Trophoblast cell (in vitro differentiated cells and primary cell): ENCODE results near the gene NEU3.

Experiments used
- DNase-seq, 2 donors: peaks; one replicate each; pipeline ENCODE4 v3.0.0-alpha.2; 2016
- H2AFZ ChIP-seq: 2 replicates; pipeline ENCODE4 v1.6.1; 2013; ENCODE audit warnings: low read length, moderate library complexity, mild to moderate bottlenecking; ENCODE audit not compliant: insufficient read depth, poor library complexity
- H2AK5ac ChIP-seq: 2 replicates; pipeline ENCODE4 v1.6.1; 2013; ENCODE audit warnings: mild to moderate bottlenecking, low read length
- H2BK120ac ChIP-seq: 2 replicates; pipeline ENCODE4 v1.6.1; 2013; ENCODE audit warnings: low read length, mild to moderate bottlenecking, moderate library complexity; ENCODE audit not compliant: insufficient read depth, poor library complexity
- H2BK12ac ChIP-seq: 2 replicates; pipeline ENCODE4 v1.6.1; 2013; ENCODE audit warnings: mild to moderate bottlenecking, low read length, moderate library complexity
- H2BK5ac ChIP-seq: 2 replicates; pipeline ENCODE4 v1.6.1; 2013; ENCODE audit warnings: low read length, low read depth, moderate library complexity, mild to moderate bottlenecking; ENCODE audit not compliant: poor library complexity
- H3K14ac ChIP-seq: 2 replicates; pipeline ENCODE4 v1.6.1; 2013; ENCODE audit warnings: mild to moderate bottlenecking, low read length
- H3K18ac ChIP-seq: 2 replicates; pipeline ENCODE4 v1.6.1; 2013; ENCODE audit warnings: mild to moderate bottlenecking, low read length
- H3K23ac ChIP-seq: 2 replicates; pipeline ENCODE4 v1.6.1; 2013; ENCODE audit warnings: low read length
- H3K27ac ChIP-seq: 2 replicates; pipeline ENCODE4 v1.5.1; 2013; ENCODE audit warnings: low read depth, mild to moderate bottlenecking, inconsistent platforms, low read length, moderate library complexity
- H3K27me3 ChIP-seq: 2 replicates; pipeline ENCODE4 v1.6.1; 2013; ENCODE audit warnings: inconsistent platforms, mild to moderate bottlenecking, low read length, moderate library complexity; ENCODE audit not compliant: insufficient read depth
- H3K36me3 ChIP-seq, 2 experiments: 1 replicate in 1 of 2; 2 replicates in 1 of 2; pipeline ENCODE4 v1.6.1; 2013; ENCODE audit warnings: low read length in 2 of 2, mild to moderate bottlenecking in 2 of 2, moderate library complexity in 1 of 2; ENCODE audit not compliant: insufficient read depth in 2 of 2, control insufficient read depth in 1 of 2
- H3K4ac ChIP-seq: 2 replicates; pipeline ENCODE4 v1.6.1; 2013; ENCODE audit warnings: low read depth, mild to moderate bottlenecking, low read length, moderate library complexity
- H3K4me1 ChIP-seq, 2 experiments: 1 replicate in 1 of 2; 2 replicates in 1 of 2; pipeline ENCODE4 v1.6.1; 2013; ENCODE audit warnings: low read length in 2 of 2, mild to moderate bottlenecking in 2 of 2, moderate library complexity in 1 of 2; ENCODE audit not compliant: insufficient read depth in 2 of 2, control insufficient read depth in 1 of 2
- H3K4me2 ChIP-seq: 2 replicates; pipeline ENCODE4 v1.6.1; 2013; ENCODE audit warnings: inconsistent platforms, mild to moderate bottlenecking, low read length, moderate library complexity
- H3K4me3 ChIP-seq: 2 replicates; pipeline ENCODE4 v1.5.1; 2013; ENCODE audit warnings: mild to moderate bottlenecking, low read depth, low read length, inconsistent platforms
- H3K79me1 ChIP-seq: one replicate; pipeline ENCODE4 v1.6.1; 2013; ENCODE audit warnings: low read length
- H3K79me2 ChIP-seq: 2 replicates; pipeline ENCODE4 v1.6.1; 2013; ENCODE audit warnings: low read length, mild to moderate bottlenecking; ENCODE audit not compliant: control insufficient read depth, insufficient read depth, poor library complexity
- H3K9ac ChIP-seq: 2 replicates; pipeline ENCODE4 v1.6.1; 2013; ENCODE audit warnings: mild to moderate bottlenecking, low read length
- H3K9me3 ChIP-seq: 2 replicates; pipeline ENCODE4 v1.6.1; 2013; ENCODE audit warnings: low read depth, mild to moderate bottlenecking, control low read depth, inconsistent platforms, low read length; ENCODE audit not compliant: insufficient read depth
- H4K12ac ChIP-seq: 2 replicates; pipeline ENCODE4 v1.6.1; 2013; ENCODE audit warnings: low read depth, mild to moderate bottlenecking, low read length, moderate library complexity
- H4K8ac ChIP-seq: 2 replicates; pipeline ENCODE4 v1.6.1; 2013; ENCODE audit warnings: low read depth, mild to moderate bottlenecking, low read length, moderate library complexity
- H4K91ac ChIP-seq: one replicate; pipeline ENCODE4 v1.6.1; 2013; ENCODE audit warnings: low read depth, mild to moderate bottlenecking, low read length, moderate library complexity
- WGBS: extraction: QIAGEN DNeasy Blood & Tissue Kit; methylation state at CpG from one replicate; pipeline ENCODE4 v1.1.7; 2013; ENCODE audit warnings: missing lambda C conversion rate; ENCODE audit not compliant: insufficient read length, insufficient coverage; ENCODE audit errors: extremely low coverage; 5-methylcytosine and 5-hydroxymethylcytosine counted together

Gene NEU3

GRCh38 chr11:75055511-75055910, 66.8 kb downstream of the NEU3 start:
- Histone ChIP-seq H3K4me1 (no peaks in the 10 kb centered on the region), H2AFZ (no peak overlapping the region), H3K9me3 (peaks cover 3% of the 10 kb centered on the region), H3K23ac (no peak overlapping the region), H3K4me2 (no peak overlapping the region), H3K14ac (no peak overlapping the region), H3K79me2 (no peaks in the 10 kb centered on the region), H2BK12ac (no peak overlapping the region), H4K8ac (no peak overlapping the region), H4K91ac (no peak overlapping the region), H3K9ac (no peak overlapping the region), H3K4me3 (no peak overlapping the region), H3K36me3 (no peaks in the 10 kb centered on the region), H2BK120ac (no peak overlapping the region), H3K4ac (no peak overlapping the region), H3K79me1 (peaks cover 1% of the 10 kb centered on the region), H3K18ac (no peak overlapping the region), H2AK5ac (no peak overlapping the region), H3K27me3 (no peaks in the 10 kb centered on the region), H3K27ac (no peak overlapping the region), H2BK5ac (no peak overlapping the region), H4K12ac (no peak overlapping the region)
- peak; percentile 74 to 90 for DNase-seq
- no CpG with 5 or more reads among the region's 6 CpGs for WGBS

GRCh38 chr11:75056814-75057213, 68.1 kb downstream of the NEU3 start:
- WGBS: no CpG with 5 or more reads among the region's 3 CpGs

GRCh38 chr11:75059299-75059698, 70.6 kb downstream of the NEU3 start:
- Histone ChIP-seq H3K4me1 (no peaks in the 10 kb centered on the region), H3K23ac (no peak overlapping the region), H2BK12ac (no peak overlapping the region), H3K4me3 (no peak overlapping the region), H3K27me3 (no peaks in the 10 kb centered on the region), H3K9me3 (no peaks in the 10 kb centered on the region), H4K8ac (no peak overlapping the region), H3K4me2 (no peak overlapping the region), H2AK5ac (no peak overlapping the region), H2BK5ac (no peak overlapping the region), H2AFZ (no peak overlapping the region), H3K18ac (no peak overlapping the region), H3K9ac (no peak overlapping the region), H3K4ac (no peak overlapping the region), H3K14ac (no peak overlapping the region), H3K27ac (no peak overlapping the region), H3K79me2 (no peaks in the 10 kb centered on the region), H4K12ac (no peak overlapping the region), H4K91ac (no peak overlapping the region), H3K79me1 (peaks cover 1% of the 10 kb centered on the region), H3K36me3 (no peaks in the 10 kb centered on the region), H2BK120ac (no peak overlapping the region)
- DNase-seq: no peak

More at GRCh38 chr11:75056814-75057213, 68.1 kb downstream of the NEU3 start:
- no peaks in the 10 kb centered on the region for H3K79me2 ChIP-seq
- no peak overlapping the region for H3K27ac ChIP-seq
- H3K36me3 ChIP-seq: no peaks in the 10 kb centered on the region
- H2BK120ac ChIP-seq: no peak overlapping the region
- no peaks in the 10 kb centered on the region for H3K9me3 ChIP-seq
- H3K4ac ChIP-seq: no peak overlapping the region
- no peaks in the 10 kb centered on the region for H3K4me1 ChIP-seq
- no peak overlapping the region for H3K4me2 ChIP-seq
- H2AK5ac ChIP-seq: no peak overlapping the region
- peaks cover 1% of the 10 kb centered on the region for H3K79me1 ChIP-seq
- no peak overlapping the region for H3K9ac ChIP-seq
- H3K27me3 ChIP-seq: no peaks in the 10 kb centered on the region
- no peak overlapping the region for H2AFZ ChIP-seq
- H2BK12ac ChIP-seq: no peak overlapping the region
- no peak overlapping the region for H4K91ac ChIP-seq
- no peak overlapping the region for H3K23ac ChIP-seq
- no peak overlapping the region for H3K14ac ChIP-seq
- DNase-seq: peak; percentile 47 to 86
- no peak overlapping the region for H3K18ac ChIP-seq
- H2BK5ac ChIP-seq: no peak overlapping the region
- no peak overlapping the region for H4K12ac ChIP-seq
- H3K4me3 ChIP-seq: no peak overlapping the region
- no peak overlapping the region for H4K8ac ChIP-seq

- no peak overlapping the region for H3K4me2 ChIP-seq
- H2AK5ac ChIP-seq: no peak overlapping the region
- H2AFZ ChIP-seq: no peak overlapping the region
- H4K12ac ChIP-seq: no peak overlapping the region
- no peaks in the 10 kb centered on the region for H3K4me1 ChIP-seq
- H3K4ac ChIP-seq: no peak overlapping the region
- no peak overlapping the region for H3K9ac ChIP-seq
- H2BK120ac ChIP-seq: no peak overlapping the region
- H3K79me2 ChIP-seq: no peaks in the 10 kb centered on the region
- H3K79me1 ChIP-seq: no peaks in the 10 kb centered on the region
- no peak overlapping the region for H3K18ac ChIP-seq
- no peak overlapping the region for H4K8ac ChIP-seq
- no peak for DNase-seq
- no peak overlapping the region for H2BK5ac ChIP-seq
- no CpG with 5 or more reads among the region's 3 CpGs for WGBS
- no peaks in the 10 kb centered on the region for H3K36me3 ChIP-seq
- no peak overlapping the region for H3K14ac ChIP-seq
- H3K27me3 ChIP-seq: no peaks in the 10 kb centered on the region
- no peak overlapping the region for H3K27ac ChIP-seq
- no peak overlapping the region for H3K4me3 ChIP-seq
- H4K91ac ChIP-seq: no peak overlapping the region
- H3K23ac ChIP-seq: no peak overlapping the region
- no peaks in the 10 kb centered on the region for H3K9me3 ChIP-seq
- H2BK12ac ChIP-seq: no peak overlapping the region
Measured at GRCh38 chr11:75063741-75064314, 75.1 kb downstream of the NEU3 start.
